Activated T-cell treated with anti-CD3 and anti-CD28 coated beads, Interleukin-2, amount 50 U/mL, for 48 hours (primary cell): Measurements from ENCODE around the gene HSP90B1.

Experiments
- DNase-seq, 2 experiments: peaks; one replicate each; pipeline ENCODE4 v3.0.0-alpha.2; 2020

The HSP90B1 gene

DNA sequence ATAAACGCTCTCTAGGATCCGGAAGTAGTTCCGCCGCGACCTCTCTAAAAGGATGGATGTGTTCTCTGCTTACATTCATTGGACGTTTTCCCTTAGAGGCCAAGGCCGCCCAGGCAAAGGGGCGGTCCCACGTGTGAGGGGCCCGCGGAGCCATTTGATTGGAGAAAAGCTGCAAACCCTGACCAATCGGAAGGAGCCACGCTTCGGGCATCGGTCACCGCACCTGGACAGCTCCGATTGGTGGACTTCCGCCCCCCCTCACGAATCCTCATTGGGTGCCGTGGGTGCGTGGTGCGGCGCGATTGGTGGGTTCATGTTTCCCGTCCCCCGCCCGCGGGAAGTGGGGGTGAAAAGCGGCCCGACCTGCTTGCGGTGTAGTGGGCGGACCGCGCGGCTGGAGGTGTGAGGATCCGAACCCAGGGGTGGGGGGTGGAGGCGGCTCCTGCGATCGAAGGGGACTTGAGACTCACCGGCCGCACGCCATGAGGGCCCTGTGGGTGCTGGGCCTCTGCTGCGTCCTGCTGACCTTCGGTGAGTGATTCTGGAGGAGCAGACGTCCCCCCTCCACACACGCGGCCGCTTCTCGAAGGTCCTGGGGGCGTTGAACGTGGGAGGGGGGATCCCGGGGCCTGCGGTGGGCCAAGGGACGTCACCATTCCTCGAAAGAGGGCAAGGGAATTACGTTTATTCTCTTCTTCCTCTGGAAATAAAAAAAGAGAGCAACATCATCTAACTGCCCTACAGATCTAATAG, at the start of gene HSP90B1:
TSS of gene HSP90B1 (plus strand) at position 377 of the 753 bp plus-strand sequence. CDS start at position 483, 106 bp downstream.
- DNase-seq, result peak; percentile 99

DNA sequence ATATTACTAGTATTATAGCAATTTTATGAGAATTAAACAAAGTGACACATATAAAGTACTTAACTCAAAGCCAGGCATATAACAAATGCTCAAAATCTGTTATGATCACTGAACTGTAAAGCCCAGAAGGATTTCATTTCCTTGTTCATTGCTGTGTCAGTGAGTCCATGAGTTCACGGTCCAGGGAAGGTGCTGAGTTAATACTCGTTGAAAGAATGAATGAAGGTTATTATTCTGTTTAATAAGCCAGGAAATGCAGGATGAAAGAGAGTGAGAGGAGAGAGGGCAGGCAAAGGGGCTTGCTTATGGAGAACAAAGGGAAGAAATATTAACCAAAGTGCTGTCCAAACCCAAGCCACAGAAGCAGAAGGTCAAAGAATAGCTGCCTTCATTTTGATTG, 48.9 kb upstream of the HSP90B1 start:
- DNase-seq, result no peak

DNA sequence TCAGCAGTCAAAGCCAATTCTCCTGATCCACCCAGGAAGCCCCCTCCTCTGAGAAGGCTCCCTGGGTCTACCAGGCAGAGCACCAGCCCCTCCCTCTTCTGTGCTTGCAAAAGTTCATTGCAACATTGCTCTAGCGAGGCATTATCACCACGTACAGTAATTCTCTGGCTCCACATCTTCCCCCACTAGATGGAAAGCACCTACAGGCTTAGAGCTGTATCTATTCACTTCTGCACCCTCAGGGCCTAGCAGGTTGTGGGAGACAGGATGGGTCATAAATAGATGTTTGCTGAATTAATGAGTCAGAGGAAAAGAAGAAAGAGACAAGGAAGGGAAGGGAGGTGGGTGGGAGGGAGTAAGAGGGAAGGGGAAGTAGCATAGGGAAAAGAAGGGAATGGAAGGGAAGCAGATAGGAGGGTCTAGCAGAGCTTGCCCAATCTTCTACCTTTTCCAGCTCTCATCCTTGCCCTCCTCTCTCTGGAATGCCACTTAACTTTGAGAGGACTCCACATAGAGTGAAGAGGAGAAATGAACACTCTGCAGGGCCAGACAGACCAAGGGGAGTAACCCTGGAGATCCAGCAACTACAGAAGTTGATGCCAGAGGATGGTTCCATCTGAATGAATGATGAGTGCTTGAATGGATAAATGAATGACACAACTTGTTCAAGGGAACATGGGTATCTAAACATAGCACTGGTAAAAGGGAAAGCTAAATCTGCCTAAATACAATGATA, 47.2 kb upstream of the HSP90B1 start:
- DNase-seq, result no peak

DNA sequence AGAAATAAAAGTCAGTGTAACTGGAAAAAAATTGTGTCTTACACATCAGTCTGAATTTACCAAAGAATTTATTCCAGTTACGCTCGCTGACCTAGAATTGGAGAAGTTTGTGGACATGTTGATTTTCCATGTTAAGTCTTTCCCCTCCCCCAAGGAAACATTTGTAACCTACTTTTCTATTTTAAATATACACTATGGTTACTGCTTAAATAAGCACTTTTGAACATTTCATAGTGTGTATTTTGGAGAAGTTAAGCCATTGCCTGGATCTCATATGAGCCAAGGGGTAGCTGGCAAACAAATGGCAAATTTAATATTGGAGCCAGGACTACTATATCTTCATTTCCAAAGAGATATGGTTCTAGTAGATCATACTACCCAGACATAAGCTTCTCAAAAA, 46.3 kb upstream of the HSP90B1 start:
- no peak for DNase-seq

DNA sequence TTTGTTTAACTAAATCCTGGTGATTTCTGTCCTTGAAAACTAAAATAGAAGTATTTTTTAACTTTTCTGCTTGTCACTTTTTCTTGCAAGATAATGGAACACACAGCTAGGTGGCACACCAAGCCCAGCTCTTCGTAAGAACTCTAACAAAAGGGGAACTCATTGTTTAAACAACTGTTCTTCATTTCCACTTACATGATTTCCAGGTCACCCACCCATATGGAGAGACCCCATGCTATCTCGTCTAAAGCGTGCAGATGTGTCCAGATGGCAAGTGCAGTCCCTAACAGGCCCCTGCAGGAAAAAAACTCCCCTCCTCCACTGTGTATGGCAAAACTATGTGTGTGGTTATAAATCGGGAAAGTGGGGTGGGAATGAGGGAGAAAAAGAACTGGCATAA, 45.9 kb upstream of the HSP90B1 start:
- DNase-seq, result peak in 1 of 2 experiments; percentile 35

DNA sequence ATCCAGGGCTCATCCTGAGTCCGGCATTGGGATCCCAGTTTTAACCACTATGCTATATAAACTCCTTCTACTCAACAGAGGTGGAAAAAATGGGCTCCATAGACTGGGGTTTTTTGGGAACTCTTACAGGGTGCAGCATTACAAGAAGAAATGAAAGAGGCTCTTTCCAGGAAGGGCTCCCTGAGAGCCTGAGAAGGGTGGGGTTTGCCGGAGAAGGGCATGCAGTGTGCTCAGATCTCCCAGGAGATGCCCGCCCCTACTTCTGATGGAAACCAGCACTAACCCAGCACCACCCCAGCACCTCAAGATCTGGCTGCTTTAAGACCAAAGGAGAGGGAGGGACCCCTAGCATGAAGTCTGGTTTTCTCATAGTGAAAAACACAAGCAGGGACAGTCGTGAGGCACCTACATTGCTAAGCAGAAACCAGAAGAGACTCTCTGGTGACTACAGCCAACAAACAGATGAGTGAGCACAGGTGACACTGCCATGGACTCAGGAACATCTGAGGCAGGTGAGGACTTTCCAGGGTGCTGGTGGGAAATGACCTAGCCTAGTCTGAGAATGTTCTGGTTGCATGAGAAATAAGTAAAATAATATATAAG, 43.9 kb upstream of the HSP90B1 start:
- no peak for DNase-seq

DNA sequence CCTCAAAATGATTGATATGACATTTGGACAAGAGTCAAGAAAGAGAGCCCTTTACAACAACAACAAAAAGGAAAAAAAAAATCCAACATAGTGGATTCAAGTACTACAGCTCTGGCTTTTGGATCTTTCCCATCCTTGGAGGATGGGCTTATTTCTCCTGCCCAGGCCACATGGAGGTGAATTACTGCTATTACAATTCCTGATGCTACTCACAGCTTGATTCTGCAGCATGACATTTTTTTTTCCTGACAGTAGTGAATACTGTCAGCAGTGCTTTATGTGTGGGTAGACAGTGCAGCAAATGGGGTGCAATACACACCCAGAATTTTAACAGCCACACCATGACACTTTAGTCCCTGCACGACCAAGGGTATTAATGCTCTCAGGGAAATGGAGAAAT, 42.5 kb upstream of the HSP90B1 start:
- DNase-seq, result no peak

DNA sequence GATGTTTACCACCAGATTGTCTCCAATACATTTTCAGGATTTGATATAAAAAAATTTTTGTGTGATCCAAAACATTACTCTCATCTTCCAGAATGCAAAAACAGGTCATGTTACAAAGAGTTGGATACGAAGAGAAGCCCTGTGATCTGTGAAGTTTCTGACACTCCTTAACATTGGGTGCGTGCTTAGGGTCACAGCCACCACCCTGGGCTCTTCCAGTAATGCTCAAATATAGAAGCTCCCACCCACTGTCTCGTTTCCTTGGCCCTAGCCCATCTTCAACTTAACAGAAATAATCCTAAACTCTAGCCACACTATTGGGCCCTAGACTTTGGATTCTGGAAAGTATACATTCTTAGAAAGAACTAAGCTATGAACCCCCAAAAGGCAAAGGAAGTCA, 32.9 kb upstream of the HSP90B1 start:
- no peak for DNase-seq

DNA sequence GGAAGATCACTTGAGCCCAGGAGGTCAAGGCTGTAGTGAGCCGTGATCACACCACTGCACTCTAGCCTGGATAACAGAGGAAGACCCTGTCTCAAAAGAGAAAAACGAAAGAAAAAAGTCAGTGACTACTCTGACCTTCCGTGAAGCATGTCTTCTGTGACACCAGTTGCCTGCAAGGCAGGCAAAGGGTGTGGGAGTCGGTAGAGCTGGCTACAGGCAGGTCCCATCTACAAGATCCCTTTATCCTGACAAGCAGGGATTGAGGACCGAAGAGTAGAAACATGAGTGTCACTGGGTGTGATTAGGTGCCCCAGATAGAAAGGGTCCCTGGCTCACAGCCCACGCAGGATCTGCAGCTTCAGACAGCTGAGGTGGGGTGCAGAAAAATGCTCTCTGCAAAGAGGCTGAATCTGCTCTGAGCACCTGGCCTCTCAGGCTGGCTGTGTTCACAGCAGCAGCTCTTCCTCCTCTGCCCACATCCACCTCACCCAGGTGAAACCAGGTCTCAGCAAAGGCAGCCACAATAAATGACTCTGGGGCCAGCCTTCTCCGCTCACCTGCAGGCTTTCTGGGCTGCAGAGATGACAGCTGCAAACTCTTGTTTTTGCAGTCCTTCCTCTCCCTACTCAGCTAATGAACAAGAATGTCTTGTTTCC, 28.6 kb upstream of the HSP90B1 start:
- DNase-seq, result peak in 1 of 2 experiments; percentile 37

DNA sequence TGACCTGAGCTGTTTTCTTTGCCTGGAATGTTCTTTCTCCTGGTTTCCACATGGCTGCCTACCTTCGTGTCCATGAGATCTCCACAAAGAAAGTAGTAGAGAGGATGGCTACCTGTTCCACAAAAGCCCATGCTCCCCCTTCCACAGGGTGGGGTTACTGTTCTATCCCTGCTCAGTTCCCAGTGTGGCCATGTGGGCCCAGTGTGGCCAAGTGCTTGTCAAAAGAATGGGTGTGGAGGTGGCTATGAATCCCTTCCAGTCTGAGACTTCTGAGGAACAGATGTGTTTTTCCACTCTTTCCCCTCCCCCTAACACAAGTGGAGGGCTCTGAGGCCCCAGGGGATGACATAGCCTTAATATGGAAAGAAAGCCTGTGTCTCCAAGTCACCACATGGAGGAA, 26.2 kb upstream of the HSP90B1 start:
- no peak for DNase-seq

DNA sequence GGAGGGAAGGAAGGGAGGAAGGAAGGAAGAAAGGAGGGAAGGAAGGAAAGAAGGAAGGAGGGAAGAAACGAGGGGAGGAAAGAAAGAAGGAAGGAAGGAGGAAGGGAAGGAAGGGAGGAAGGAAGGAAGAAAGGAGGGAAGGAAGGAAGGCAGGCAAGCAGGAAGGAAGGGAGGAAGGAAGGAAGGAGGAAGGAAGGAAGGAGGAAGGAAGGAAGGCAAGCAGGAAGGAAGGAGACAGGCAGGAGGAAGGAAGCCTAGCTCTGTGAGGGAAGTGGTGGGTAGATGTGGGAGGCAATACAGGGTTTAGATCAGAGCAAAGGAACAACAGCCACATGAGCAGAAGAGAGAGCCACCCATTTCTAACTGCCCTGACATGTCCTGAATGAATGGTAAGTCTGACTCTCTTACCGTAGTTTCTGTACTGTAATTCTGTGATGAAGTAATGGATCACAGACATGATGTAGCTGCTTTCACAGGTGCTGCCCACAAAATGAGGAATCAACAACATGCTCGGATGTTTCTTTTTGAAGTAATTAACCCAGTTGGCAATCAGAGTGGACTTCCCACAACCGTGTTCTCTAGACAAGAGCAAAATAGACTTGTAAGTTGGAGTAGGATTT, 24.4 kb upstream of the HSP90B1 start:
- DNase-seq, result no peak

DNA sequence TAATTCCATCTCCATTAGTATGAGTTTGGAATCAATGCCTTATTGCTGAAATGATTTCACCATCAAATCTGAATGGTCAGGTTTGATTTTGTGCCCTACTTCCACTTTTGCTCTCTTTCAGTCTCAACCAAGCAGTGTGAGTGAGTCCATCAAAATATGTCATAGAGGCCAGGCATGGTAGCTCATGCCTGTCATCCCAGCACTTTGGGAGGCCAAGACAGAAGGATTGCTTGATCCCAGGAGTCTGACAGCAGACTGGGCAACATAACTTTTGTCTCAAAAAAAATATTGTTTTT, 22.0 kb upstream of the HSP90B1 start:
- no peak for DNase-seq

DNA sequence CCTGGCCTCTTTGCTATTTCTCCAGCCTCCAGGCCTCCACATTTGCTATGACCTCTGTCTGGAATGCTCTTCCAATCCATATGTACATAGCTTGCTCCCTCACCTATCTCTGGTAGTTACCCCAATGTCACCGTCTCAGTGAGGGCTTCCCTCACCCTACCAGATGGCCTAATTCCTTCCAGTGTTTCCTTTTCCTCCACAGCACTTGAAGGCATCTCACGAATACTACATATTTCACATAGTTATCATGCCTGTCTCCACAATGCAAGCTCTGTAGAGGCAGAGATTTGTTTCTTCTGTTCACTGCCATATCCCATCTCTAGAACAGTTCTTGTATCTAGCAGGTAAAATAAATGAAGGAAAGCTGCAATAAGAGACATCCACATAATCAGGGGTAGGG, 21.3 kb upstream of the HSP90B1 start:
- DNase-seq, result no peak

DNA sequence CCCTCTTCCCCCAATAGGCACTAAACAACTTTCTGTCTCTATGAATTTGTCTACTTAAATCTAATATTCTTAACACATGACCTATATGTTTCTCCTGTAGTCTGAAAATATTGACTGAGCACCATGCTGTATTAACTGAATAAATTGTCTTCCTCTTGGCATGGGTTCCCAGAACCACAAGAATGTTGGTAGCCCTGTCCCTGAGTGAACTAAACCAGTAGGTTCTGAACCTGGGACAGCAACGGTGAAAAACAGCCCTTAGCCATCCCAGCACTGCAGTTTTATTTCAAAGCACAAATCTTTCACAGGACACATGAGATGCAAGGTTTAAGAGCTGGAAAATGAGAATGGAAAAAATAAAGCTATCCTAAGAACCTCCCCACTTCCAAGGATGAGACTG, 20.4 kb upstream of the HSP90B1 start:
- DNase-seq, result no peak

DNA sequence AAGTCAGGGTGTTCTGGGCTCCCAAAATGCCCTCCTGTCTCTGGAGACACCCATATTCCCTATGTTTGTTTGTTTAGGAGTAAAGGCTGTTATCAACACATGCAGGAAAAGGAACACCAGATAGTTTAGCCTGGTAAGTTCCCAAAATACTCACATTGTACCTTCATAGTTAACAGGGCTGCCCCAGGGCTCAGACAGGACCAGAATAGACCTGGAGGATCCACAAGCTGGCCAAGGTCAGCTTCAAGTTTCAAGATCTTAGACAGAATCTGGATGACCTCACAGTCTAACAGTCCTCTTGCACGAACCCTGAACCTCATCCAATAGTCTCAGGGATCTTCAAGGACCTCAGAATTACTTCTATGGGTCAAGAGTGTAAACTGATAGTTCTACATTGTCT, 18.1 kb upstream of the HSP90B1 start:
- no peak for DNase-seq

DNA sequence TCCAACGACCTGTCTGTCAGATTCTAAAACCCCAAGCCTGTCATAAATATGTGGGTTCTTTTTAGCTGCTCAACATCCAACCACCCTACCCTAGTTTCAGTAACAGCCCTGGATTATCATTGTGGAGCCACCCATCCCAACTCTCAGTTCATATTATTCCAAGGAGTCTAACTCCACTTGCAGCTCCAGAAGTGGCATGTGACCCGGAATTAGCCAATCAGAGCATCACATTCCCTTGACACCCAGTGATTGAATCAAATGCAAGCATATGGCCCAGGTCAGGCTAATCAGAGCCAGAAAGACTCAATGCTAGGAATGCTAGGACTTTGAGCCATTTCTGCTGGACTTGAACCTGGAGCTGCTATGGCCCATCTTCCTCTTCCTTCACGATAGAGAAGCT, 17.1 kb upstream of the HSP90B1 start:
- no peak for DNase-seq

DNA sequence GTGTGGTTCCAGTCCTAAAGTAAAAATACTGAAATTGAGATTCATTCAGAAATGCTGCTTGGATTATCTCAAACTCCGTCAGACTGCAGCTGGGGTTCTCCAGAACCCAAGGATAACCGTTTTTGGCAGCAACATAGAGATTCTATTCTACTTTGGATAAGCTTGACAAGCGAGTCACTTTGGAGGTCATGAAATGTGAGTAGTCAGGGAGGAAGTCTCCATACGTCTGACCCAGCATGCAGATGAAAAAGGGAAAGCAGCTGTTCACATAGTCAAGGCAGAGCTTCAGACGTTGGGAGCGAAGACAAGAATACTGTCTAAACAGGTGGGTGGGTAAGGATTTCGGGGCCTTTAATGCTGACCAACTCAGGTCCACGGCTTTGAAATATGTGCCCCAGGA, 14.9 kb upstream of the HSP90B1 start:
- DNase-seq, result no peak

DNA sequence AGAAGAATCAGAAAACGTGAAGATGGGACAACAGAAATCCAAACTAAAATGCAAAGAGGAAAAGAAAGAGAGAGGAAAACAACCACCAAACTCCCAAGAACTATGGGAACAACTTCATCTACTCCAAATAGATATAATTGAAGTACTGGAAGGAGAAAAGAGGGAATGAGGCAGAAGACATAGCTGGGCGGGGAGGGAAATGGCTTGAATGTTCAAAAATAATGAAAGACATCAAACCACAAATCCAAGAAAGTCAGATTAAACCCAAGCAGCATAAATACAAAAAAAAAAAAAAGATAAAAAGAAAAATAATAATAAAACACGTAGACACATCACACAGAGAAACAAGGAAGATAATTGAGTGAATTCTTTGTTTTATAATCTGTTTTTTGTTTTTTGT, 12.3 kb upstream of the HSP90B1 start:
- no peak for DNase-seq

DNA sequence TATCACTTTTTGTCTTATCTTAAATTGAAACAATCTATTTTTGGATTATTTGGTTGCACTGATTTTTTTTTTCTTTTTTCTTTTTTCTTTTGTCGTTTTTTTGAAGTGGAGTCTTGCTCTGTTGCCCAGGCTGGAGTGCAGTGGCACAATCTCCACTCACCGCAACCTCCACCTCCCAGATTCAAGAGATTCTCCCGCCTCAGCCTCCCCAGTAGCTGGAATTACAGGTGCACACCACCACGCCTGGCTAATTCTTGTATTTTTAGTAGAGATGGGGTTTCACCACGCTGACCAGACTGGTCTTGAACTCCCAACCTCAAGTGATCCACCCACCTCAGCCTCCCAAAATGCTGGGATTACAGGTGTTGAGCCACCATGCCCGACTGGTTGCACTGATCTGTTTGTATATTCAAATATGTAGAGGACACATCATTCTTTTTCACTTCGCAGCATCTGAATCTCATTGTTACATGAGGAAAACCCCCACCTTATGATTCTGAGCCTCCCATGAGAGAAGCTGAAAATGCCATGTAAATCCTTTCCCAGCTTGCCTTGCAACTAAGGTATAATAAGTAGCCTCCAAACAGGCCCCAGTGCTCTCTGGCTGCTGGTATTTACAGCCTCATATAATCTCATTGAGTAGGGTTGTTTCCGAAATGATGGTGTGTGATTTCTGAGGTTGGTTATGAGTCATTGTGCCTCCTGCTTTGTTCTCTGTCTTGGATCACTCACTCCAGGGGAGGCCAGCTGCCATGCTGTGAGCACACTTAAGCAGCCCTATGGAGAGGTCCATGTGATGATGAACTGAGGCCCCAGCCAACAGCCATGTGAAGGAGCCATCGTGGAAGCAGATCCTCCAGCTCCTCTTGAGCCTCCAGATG, 5.2 kb upstream of the HSP90B1 start:
- peak; percentile 74 for DNase-seq

DNA sequence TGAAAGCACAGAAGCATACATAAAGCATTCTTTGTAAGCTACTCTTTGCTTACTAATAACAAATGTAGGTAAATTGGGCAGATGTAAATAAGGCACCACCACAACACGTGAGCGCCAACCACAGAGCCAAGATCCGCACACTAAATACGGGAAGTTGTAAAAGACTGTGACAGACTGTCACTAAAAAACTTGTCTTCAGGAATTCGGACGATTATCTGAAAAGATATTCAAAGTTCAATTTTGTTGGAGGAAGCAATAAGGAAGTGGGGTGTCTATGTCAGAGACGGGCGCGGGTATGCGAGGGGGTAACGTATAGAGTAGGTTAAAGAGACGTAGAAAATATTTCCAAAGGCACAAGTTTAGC, 1.5 kb upstream of the HSP90B1 start:
- DNase-seq, result peak; percentile 59 to 64

DNA sequence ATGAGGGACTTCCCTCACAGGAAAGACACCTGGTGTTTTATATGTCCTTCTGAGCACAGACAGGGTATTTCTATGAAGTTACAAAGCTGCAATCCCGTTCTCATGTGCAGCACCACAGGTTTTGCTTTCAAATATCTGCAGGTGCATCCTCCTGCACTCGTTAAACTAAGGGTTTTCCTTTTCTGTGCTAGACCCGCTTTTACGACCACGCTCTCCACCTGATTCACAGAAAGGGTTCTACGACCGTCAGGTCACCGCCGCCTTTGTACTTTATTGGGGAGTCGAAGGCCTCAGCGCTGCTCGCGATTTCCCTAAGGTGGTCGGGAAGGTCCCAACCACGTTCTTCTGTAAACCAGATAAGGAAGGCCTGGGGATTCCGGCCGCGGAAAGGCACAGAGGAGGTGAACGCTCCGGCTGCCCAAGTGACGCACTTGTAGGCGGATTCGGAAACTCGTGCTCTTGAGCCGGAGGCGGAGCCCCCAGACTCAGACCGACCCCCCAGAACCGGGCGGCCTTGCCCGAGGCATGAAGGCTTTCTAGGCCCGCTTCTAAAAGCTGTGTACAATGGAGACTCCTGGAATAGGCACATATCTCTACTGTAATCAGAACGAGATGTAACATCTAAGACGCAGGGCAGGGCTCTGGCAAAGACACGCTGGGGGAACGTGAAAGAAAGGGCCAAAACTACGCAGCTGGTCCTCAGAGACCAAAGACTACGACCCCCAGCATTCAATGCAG, 995 bp upstream of the HSP90B1 start:
- peak in 1 of 2 experiments; percentile 87 for DNase-seq

DNA sequence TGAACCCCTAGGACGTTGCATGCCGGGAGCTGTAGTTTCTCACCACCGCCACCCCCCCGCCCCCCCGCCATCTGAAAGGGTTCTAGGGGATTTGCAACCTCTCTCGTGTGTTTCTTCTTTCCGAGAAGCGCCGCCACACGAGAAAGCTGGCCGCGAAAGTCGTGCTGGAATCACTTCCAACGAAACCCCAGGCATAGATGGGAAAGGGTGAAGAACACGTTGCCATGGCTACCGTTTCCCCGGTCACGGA, 501 bp upstream of the HSP90B1 start:
- peak in 1 of 2 experiments; percentile 86 for DNase-seq
